Loucy (cell line): Measurements from ENCODE around the gene ART1.

ENCODE experiments used
- H2AFZ ChIP-seq: fragments of 200-600 bp; sonication (generic); 2 replicates; pipeline ENCODE4 v1.6.0; 2016; ENCODE audit warnings: antibody characterized with exemption, mild to moderate bottlenecking, low read length, moderate library complexity
- H3F3A ChIP-seq: fragments of 200-600 bp; 2 replicates; pipeline ENCODE4 v1.6.0; 2016; ENCODE audit warnings: antibody characterized with exemption, low read depth, mild to moderate bottlenecking
- H3K27me3 ChIP-seq: fragments of 200-600 bp; sonication (generic); 2 replicates; pipeline ENCODE4 v1.6.1; 2014; ENCODE audit warnings: low read length, mild to moderate bottlenecking; ENCODE audit not compliant: insufficient read depth, poor library complexity, severe bottlenecking
- H3K36me3 ChIP-seq: fragments of 200-600 bp; sonication (generic); 2 replicates; pipeline ENCODE4 v1.6.1; 2016; ENCODE audit warnings: low read length; ENCODE audit not compliant: insufficient read depth
- H3K4me1 ChIP-seq: fragments of 200-600 bp; sonication (generic); 2 replicates; pipeline ENCODE4 v1.5.1; 2014; ENCODE audit warnings: low read length, mild to moderate bottlenecking; ENCODE audit not compliant: insufficient read depth, poor library complexity, severe bottlenecking
- H3K4me2 ChIP-seq: fragments of 200-600 bp; sonication (generic); 2 replicates; pipeline ENCODE4 v1.6.0; 2014; ENCODE audit warnings: antibody characterized with exemption, low read length, low read depth, mild to moderate bottlenecking; ENCODE audit not compliant: poor library complexity, severe bottlenecking
- H3K4me3 ChIP-seq: fragments of 200-600 bp; sonication (generic); 2 replicates; pipeline ENCODE4 v1.5.1; 2014; ENCODE audit warnings: low read length, mild to moderate bottlenecking, mixed read lengths; ENCODE audit not compliant: poor library complexity, severe bottlenecking
- H3K79me2 ChIP-seq: fragments of 200-600 bp; sonication (generic); 2 replicates; pipeline ENCODE4 v1.6.1; 2014; ENCODE audit warnings: low read length; ENCODE audit not compliant: insufficient read depth
- H3K9ac ChIP-seq: fragments of 200-600 bp; sonication (generic); 2 replicates; pipeline ENCODE4 v1.6.0; 2014; ENCODE audit warnings: mild to moderate bottlenecking, low read depth, low read length, moderate library complexity; ENCODE audit not compliant: poor library complexity, severe bottlenecking
- H3K9me2 ChIP-seq: fragments of 200-600 bp; sonication (generic); replicated peaks from 2 replicates; pipeline ENCODE4 v1.6.1; 2016; ENCODE audit warnings: low read depth, low read length, mixed read lengths
- H3K9me3 ChIP-seq: fragments of 200-600 bp; sonication (generic); 2 replicates; pipeline ENCODE4 v1.6.1; 2014; ENCODE audit warnings: mild to moderate bottlenecking, antibody characterized with exemption, low read length, low read depth; ENCODE audit not compliant: insufficient read depth
- H4K20me1 ChIP-seq: fragments of 200-600 bp; sonication (generic); 2 replicates; pipeline ENCODE4 v1.6.0; 2014; ENCODE audit warnings: antibody characterized with exemption, low read length, mild to moderate bottlenecking; ENCODE audit not compliant: insufficient read depth, poor library complexity, severe bottlenecking
- EZH2phosphoT487 ChIP-seq: fragments of 200-600 bp; IDR thresholded peaks from 2 replicates; pipeline ENCODE4 v1.6.1; 2018; ENCODE audit warnings: antibody characterized with exemption, mild to moderate bottlenecking, moderate library complexity, borderline replicate concordance
- TF ChIP-seq, protein P1 (sequence below): fragments of 200-600 bp; sonication (generic); conservative IDR thresholded peaks from 2 replicates; pipeline ENCODE4 v1.5.1; 2014; ENCODE audit warnings: mild to moderate bottlenecking, antibody characterized with exemption, low read length

Gene ART1

DNA sequence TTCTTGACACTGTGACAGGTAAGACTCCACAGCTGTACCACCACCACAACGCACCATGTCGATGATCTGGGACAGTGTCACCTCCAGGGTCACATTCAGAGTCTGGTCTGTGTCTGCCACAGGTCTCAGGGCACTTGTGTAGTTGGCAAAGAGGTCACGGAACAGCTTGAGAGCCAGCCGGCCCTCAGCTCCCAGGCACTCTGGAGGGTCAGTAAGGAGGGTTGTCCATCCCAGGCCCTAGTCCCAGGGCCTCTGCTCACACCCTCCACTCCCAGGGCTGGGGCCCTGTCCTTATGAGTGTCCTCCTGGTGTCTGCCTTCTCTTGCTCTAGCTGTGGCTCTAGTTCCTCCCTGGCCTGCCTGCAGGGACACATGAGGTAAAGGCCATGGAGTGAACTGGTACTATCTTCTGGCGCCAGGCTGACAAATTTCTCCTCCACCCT lies 24.8 kb downstream of the ART1 start:
- Histone ChIP-seq H3K27me3 (no peaks in the 10 kb centered on the region), H3K79me2 (no peaks in the 10 kb centered on the region), H4K20me1 (no peaks in the 10 kb centered on the region), H3K4me2 (no peak overlapping the region), H3K9me2 (no peaks in the 10 kb centered on the region), H2AFZ (no peak overlapping the region), H3K9ac (no peak overlapping the region), H3F3A (no peaks in the 10 kb centered on the region), H3K4me3 (no peak overlapping the region), H3K4me1 (no peaks in the 10 kb centered on the region), H3K36me3 (peaks cover 35% of the 10 kb centered on the region; the same call in 1 of the 2 replicates), H3K9me3 (no peaks in the 10 kb centered on the region)
- TF ChIP-seq, protein P1, sequence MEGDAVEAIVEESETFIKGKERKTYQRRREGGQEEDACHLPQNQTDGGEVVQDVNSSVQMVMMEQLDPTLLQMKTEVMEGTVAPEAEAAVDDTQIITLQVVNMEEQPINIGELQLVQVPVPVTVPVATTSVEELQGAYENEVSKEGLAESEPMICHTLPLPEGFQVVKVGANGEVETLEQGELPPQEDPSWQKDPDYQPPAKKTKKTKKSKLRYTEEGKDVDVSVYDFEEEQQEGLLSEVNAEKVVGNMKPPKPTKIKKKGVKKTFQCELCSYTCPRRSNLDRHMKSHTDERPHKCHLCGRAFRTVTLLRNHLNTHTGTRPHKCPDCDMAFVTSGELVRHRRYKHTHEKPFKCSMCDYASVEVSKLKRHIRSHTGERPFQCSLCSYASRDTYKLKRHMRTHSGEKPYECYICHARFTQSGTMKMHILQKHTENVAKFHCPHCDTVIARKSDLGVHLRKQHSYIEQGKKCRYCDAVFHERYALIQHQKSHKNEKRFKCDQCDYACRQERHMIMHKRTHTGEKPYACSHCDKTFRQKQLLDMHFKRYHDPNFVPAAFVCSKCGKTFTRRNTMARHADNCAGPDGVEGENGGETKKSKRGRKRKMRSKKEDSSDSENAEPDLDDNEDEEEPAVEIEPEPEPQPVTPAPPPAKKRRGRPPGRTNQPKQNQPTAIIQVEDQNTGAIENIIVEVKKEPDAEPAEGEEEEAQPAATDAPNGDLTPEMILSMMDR = no peak
- TF ChIP-seq EZH2phosphoT487 = no peak

DNA sequence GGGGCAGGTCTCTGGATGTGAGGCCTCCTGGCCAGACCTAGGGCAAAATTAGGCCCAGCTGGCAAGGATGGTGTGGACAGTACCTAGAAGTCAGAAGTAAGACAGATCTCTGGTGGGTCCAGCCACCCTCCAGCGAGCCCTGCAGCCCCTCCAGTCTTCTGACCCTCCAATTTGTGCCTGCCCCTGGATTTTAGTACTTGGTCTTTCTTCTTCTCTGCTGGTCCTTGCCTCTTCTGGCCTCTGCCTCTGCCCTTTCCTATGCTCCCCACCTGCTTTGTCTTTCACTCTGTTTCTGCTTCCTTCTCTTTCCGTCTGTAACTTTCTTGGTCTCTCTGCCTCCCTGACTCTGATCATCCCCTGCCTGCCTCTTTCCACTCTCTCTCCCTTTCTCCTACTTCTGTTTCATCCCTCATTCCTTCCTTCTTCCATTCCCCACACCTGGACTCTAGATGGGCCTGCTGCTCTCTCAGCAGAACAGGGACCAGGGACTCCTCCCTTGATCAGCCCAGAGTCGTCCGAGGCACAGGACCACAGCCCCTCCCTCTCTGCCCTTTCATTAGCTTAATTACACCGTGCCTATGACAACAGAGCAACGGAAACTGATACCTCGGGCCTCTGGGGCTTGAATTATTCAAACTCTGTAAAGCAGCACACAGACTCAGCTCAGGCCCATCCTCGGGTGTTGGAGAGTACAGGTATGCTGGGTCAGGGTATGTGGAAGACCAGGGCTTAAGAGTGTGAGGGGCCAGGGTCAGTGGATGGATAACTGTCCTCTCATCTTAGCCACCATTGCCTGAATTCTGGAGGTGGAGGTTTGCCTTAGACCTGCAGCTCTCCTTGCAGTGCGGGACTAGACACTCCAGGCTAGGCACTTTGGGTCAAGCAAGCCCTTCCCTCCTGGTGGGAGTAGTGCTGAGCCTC lies 26.7 kb downstream of the ART1 start, which contains the start of gene CHRNA10:
Gene CHRNA10, minus strand, starts transcription at position 51 of the 921 bp plus-strand sequence. CDS start 72 bp downstream, outside the sequence.
- H3K4me1 ChIP-seq = no peaks in the 10 kb centered on the region
- no peak for TF ChIP-seq EZH2phosphoT487
- TF ChIP-seq, protein P1 = no peak
- H3K27me3 ChIP-seq = no peaks in the 10 kb centered on the region
- no peak within 1 kb of the TSS for H2AFZ ChIP-seq
- no peaks in the 10 kb centered on the region for H3K79me2 ChIP-seq
- peaks cover 2% of the 10 kb centered on the region for H4K20me1 ChIP-seq
- H3F3A ChIP-seq = no peaks in the 10 kb centered on the region
- H3K4me2 ChIP-seq = no peak within 1 kb of the TSS
- no peak within 1 kb of the TSS for H3K4me3 ChIP-seq
- no peaks in the 10 kb centered on the region for H3K9me2 ChIP-seq
- no peak within 1 kb of the TSS for H3K9ac ChIP-seq
- peaks cover 53% of the 10 kb centered on the region; the same call in 1 of the 2 replicates for H3K36me3 ChIP-seq
- H3K9me3 ChIP-seq = no peaks in the 10 kb centered on the region

DNA sequence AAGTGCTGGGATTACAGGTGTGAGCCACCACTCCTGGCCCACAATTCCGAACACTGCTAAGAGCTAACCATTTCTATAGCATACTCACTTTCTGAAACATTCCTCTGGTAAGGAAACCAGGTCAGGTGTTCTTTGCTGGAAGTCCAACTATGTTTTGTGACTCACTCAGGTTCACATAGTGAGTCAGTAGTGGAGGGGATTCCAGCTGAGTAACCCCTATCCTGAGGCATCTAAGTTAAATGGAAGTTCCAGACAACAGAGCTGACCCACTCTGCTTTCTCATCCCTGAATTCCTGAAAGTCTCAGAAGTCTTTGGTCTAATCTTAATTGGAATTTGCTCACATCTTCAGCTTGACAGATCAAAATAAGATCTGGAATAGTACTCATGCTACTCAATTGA lies 29.3 kb downstream of the ART1 start:
- Histone ChIP-seq H3K4me3 (no peak overlapping the region), H3K27me3 (no peaks in the 10 kb centered on the region), H3K36me3 (peaks cover 79% of the 10 kb centered on the region), H3K9me3 (no peaks in the 10 kb centered on the region), H3K9me2 (no peaks in the 10 kb centered on the region), H3F3A (no peaks in the 10 kb centered on the region), H2AFZ (no peak overlapping the region), H3K9ac (no peak overlapping the region), H3K4me2 (no peak overlapping the region), H3K79me2 (no peaks in the 10 kb centered on the region), H4K20me1 (peaks cover 2% of the 10 kb centered on the region), H3K4me1 (no peaks in the 10 kb centered on the region)
- TF ChIP-seq, protein P1 = no peak
- TF ChIP-seq EZH2phosphoT487 = no peak
